Spleen (tissue), 7 donors: ENCODE measurements around the gene SUCNR1.

Source experiments
- CTCF ChIP-seq, 11 experiments: fragments of 200-600 bp in 7 of 11; fragments of 450-650 bp in 4 of 11; sonication (generic) in 4 of 11; IDR thresholded peaks in 8 of 11; conservative IDR thresholded peaks in 3 of 11; 1 replicate in 7 of 11; 2 replicates in 4 of 11; pipeline versions ENCODE4 v1.4.0 to v1.8.0; 2016 to 2021; ENCODE audit warnings: antibody characterized with exemption in 11 of 11, inconsistent platforms in 4 of 11, mild to moderate bottlenecking in 1 of 11
- POLR2AphosphoS5 ChIP-seq, 3 donors: sonication (generic); formaldehyde crosslinking; IDR thresholded peaks; one replicate each; pipeline ENCODE4 v1.5.1; 2017; ENCODE audit warnings: antibody characterized with exemption in 3 of 3
- donor health status: DM: no; HTN: no; CAD: no; lungs with moderate emphysema.
- donor health status: DM: no; HTN: no; CAD: no.
- donor health status: DM: no; HTN: no; CAD: no.

DNA sequence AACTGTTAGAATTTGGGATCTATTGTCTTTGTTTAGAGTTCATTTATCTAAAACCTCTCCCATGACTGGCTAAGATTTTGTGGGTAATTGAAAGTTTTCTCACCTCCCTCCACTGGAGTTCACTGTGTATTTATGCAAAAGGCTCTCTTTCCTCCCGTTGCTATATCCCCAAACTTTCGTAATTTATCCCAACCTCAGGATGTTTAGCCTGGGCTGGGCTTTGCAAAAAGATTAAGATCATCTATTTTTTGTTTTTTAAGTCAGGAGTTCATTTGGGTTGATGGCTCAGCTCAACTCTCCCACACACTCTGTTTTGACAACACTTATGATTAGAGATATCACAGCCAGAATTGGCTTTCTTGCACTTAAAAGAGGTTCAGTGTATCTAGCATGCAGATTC, 27.0 kb downstream of the SUCNR1 start:
- no peak for TF ChIP-seq CTCF (IDR thresholded peaks at IDR 0.05 in 8 of 11, conservative IDR thresholded peaks at IDR 0.05 in 3 of 11)
- TF ChIP-seq POLR2AphosphoS5 (IDR thresholded peaks at IDR 0.05), result no peak
